Ishikawa (cell line): ENCODE data around the gene NTNG1.

Experiments used
- CEBPB ChIP-seq: IDR thresholded peaks from 2 replicates; pipeline ENCODE4 v1.6.1; 2012
- EP300 ChIP-seq: IDR thresholded peaks from 2 replicates; pipeline ENCODE4 v1.6.1; 2012; ENCODE audit warnings: borderline replicate concordance
- RAD21 ChIP-seq: IDR thresholded peaks from 2 replicates; pipeline ENCODE4 v1.6.1; 2012; ENCODE audit warnings: low read depth
- TAF1 ChIP-seq: IDR thresholded peaks from 2 replicates; pipeline ENCODE4 v1.6.1; 2012; ENCODE audit warnings: low read depth, mild to moderate bottlenecking
- TEAD4 ChIP-seq: IDR thresholded peaks from 2 replicates; pipeline ENCODE4 v1.6.1; 2012
- TF ChIP-seq, protein P1 (sequence below): IDR thresholded peaks from 2 replicates; pipeline ENCODE4 v1.6.1; 2012
- TF ChIP-seq, protein P2 (sequence below): IDR thresholded peaks from 2 replicates; pipeline ENCODE4 v1.6.1; 2012

DNA sequence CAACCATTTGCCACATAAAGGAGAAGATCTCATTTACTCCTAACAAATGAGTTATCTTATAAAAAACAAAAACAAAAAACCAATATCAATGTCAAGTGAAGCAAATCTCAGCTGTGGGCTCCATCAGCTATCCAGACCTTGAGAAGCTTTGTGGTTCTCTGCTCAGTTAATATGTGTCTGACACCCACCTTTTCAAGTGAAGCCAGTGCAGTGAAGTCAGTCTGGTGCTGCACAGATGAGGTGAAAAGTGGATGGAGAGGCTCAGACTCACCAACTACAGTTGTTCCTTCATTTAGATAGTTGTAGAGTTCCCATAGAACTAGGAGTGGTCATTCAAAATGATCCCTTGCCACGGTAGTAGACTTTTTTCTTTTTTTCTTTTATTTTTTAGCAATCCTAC is 106.8 kb downstream of the NTNG1 start:
- TF ChIP-seq, protein P1, sequence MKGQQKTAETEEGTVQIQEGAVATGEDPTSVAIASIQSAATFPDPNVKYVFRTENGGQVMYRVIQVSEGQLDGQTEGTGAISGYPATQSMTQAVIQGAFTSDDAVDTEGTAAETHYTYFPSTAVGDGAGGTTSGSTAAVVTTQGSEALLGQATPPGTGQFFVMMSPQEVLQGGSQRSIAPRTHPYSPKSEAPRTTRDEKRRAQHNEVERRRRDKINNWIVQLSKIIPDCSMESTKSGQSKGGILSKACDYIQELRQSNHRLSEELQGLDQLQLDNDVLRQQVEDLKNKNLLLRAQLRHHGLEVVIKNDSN: no peak
- TF ChIP-seq TEAD4 (no peak), CEBPB (no peak), EP300 (no peak), TAF1 (no peak), RAD21 (no peak)
- TF ChIP-seq, protein P2, sequence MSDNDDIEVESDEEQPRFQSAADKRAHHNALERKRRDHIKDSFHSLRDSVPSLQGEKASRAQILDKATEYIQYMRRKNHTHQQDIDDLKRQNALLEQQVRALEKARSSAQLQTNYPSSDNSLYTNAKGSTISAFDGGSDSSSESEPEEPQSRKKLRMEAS: no peak
